ENCODE results near the gene NECTIN1. TPM values are rescaled to one million over a fixed set of nuclear protein-coding genes. Genes with fewer than 3 reads are reported as not detected.

The NECTIN1 gene
- total and polyA plus RNA-seq, 2 of the 13 experiments (the other 11 are each of a cell fraction or from before 2014, with no cell fraction given), result 3.9 to 7.3 TPM

DNA sequence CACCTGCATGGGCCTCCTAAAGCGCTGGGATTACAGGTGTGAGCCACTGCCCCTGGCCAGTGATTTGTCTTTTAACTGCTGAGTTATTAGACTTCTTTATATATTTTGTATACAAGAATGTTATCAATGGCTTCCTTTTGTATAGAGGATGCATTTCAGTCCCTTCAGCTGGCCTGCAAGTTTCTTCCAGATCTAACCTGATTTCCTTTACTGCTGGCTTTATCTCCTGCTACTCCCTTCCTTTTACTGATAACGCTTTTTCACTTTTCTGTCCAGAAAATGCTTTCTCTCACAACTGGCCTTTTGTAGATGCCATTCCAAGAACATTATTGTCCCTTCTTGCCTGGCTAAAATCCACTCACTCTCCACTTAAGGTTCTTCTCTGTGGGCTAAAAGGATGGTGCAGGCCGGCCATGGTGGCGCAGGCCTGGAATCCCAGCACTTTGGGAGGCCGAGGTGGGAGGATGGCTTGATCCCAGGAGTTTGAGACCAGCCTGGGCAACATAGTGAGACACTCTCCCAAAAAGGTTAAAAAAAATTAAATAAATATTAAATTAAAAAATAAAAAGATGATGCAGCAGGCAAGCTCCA lies 118.1 kb downstream of the NECTIN1 start:
- Histone ChIP-seq H3K79me2 (ENCODE audit: insufficient read depth, low read length) (no peaks in the 10 kb centered on the region), H4K20me1 (ENCODE audit: insufficient read depth, low read length) (no peaks in the 10 kb centered on the region), H3K36me3 (replicated peaks in 1 of 2; ENCODE audit: control insufficient read depth in 1 of 2, insufficient read depth in 2 of 2, low read length in 2 of 2) (no peaks in the 10 kb centered on the region), H2AFZ (ENCODE audit: low read length) (no peak overlapping the region), H3K9me3 (ENCODE audit: low read length) (no peaks in the 10 kb centered on the region), H3K4me2 (ENCODE audit: low read depth, low read length) (no peak overlapping the region), H3K4me3 (replicated peaks in 1 of 3; ENCODE audit: insufficient read depth in 1 of 3, low read depth in 2 of 3, low read length in 3 of 3) (no peak overlapping the region), H3K27me3 (ENCODE audit: control insufficient read depth in 1 of 2, insufficient read depth in 2 of 2, low read length in 2 of 2) (peaks cover 1 to 38% of the 10 kb centered on the region in 2 experiments; a peak in 3 of 5 replicates), H3K4me1 (ENCODE audit: insufficient read depth, low read length) (peaks cover 22% of the 10 kb centered on the region), H3K27ac (ENCODE audit: extremely low read length, insufficient read depth, low read length) (no peak overlapping the region), H3K9ac (ENCODE audit: insufficient read depth, low read depth, low read length) (no peak overlapping the region)
- WGBS (ENCODE audit: low lambda C conversion rate), result 22% methylated on average over 5 of the region's 5 CpGs
- ATAC-seq (no peak), FAIRE-seq (no peak), DNase-seq (ENCODE audit: low spot score) (no peak)
- BruUV-seq (replicated peaks), result no TSS peak
- intact Hi-C loops (cut with micrococcal nuclease; ENCODE audit: unreplicated experiment), result no loop called here
- TF ChIP-seq KDM6A (CRISPR knock-in tag; IDR thresholded peaks at IDR 0.05; ENCODE audit: low read depth) (no peak), CAMTA2 (CRISPR knock-in tag; IDR thresholded peaks at IDR 0.05; ENCODE audit: borderline replicate concordance) (no peak)
- TF ChIP-seq, protein P1, sequence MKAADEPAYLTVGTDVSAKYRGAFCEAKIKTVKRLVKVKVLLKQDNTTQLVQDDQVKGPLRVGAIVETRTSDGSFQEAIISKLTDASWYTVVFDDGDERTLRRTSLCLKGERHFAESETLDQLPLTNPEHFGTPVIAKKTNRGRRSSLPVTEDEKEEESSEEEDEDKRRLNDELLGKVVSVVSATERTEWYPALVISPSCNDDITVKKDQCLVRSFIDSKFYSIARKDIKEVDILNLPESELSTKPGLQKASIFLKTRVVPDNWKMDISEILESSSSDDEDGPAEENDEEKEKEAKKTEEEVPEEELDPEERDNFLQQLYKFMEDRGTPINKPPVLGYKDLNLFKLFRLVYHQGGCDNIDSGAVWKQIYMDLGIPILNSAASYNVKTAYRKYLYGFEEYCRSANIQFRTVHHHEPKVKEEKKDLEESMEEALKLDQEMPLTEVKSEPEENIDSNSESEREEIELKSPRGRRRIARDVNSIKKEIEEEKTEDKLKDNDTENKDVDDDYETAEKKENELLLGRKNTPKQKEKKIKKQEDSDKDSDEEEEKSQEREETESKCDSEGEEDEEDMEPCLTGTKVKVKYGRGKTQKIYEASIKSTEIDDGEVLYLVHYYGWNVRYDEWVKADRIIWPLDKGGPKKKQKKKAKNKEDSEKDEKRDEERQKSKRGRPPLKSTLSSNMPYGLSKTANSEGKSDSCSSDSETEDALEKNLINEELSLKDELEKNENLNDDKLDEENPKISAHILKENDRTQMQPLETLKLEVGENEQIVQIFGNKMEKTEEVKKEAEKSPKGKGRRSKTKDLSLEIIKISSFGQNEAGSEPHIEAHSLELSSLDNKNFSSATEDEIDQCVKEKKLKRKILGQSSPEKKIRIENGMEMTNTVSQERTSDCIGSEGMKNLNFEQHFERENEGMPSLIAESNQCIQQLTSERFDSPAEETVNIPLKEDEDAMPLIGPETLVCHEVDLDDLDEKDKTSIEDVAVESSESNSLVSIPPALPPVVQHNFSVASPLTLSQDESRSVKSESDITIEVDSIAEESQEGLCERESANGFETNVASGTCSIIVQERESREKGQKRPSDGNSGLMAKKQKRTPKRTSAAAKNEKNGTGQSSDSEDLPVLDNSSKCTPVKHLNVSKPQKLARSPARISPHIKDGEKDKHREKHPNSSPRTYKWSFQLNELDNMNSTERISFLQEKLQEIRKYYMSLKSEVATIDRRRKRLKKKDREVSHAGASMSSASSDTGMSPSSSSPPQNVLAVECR (CRISPR knock-in tag; IDR thresholded peaks at IDR 0.05; ENCODE audit: borderline replicate concordance), result no peak
- TF ChIP-seq, protein P2, sequence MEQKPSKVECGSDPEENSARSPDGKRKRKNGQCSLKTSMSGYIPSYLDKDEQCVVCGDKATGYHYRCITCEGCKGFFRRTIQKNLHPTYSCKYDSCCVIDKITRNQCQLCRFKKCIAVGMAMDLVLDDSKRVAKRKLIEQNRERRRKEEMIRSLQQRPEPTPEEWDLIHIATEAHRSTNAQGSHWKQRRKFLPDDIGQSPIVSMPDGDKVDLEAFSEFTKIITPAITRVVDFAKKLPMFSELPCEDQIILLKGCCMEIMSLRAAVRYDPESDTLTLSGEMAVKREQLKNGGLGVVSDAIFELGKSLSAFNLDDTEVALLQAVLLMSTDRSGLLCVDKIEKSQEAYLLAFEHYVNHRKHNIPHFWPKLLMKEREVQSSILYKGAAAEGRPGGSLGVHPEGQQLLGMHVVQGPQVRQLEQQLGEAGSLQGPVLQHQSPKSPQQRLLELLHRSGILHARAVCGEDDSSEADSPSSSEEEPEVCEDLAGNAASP (CRISPR knock-in tag; IDR thresholded peaks at IDR 0.05; ENCODE audit: borderline replicate concordance), result no peak
- TF ChIP-seq, protein P3, sequence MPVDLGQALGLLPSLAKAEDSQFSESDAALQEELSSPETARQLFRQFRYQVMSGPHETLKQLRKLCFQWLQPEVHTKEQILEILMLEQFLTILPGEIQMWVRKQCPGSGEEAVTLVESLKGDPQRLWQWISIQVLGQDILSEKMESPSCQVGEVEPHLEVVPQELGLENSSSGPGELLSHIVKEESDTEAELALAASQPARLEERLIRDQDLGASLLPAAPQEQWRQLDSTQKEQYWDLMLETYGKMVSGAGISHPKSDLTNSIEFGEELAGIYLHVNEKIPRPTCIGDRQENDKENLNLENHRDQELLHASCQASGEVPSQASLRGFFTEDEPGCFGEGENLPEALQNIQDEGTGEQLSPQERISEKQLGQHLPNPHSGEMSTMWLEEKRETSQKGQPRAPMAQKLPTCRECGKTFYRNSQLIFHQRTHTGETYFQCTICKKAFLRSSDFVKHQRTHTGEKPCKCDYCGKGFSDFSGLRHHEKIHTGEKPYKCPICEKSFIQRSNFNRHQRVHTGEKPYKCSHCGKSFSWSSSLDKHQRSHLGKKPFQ (CRISPR knock-in tag; IDR thresholded peaks at IDR 0.05; ENCODE audit: insufficient replicate concordance), result no peak
- in situ Hi-C loops (cut with HindIII; ENCODE audit: extremely low pct_ligation_motif_present, low pct_unique_long_range_greater_than_20kb), result no loop called here
- POLR2A ChIA-PET, result no interaction called here
- CTCF ChIA-PET (ENCODE audit: low intra/inter-chr PET ratio, low total read pairs), result no interaction called here

Measured in HepG2 (cell line).